HEK293 (cell line): ENCODE measurements around the gene TTC7B.

Experiments used
- EGR2 ChIP-seq: fragments of 450-650 bp; formaldehyde crosslinking; IDR thresholded peaks from 2 replicates; pipeline ENCODE4 v1.5.1; 2016; ENCODE audit warnings: low read depth, missing biosample characterization, missing genetic modification characterization
- HOXC10 ChIP-seq: sonication (generic); formaldehyde crosslinking; IDR thresholded peaks from 2 replicates; pipeline ENCODE4 v1.8.1; 2023; ENCODE audit warnings: mild to moderate bottlenecking, missing genetic modification reagents
- MZF1 ChIP-seq: fragments of 450-650 bp; formaldehyde crosslinking; IDR thresholded peaks from 2 replicates; pipeline ENCODE4 v1.5.1; 2017; ENCODE audit warnings: missing biosample characterization, missing genetic modification characterization, borderline replicate concordance
- OSR2 ChIP-seq: fragments of 450-650 bp; formaldehyde crosslinking; IDR thresholded peaks from 2 replicates; pipeline ENCODE4 v1.5.1; 2016; ENCODE audit warnings: missing biosample characterization, missing genetic modification characterization
- SCRT1 ChIP-seq: fragments of 450-650 bp; formaldehyde crosslinking; IDR thresholded peaks from 2 replicates; pipeline ENCODE4 v1.5.1; 2016; ENCODE audit warnings: missing biosample characterization, missing genetic modification characterization, borderline replicate concordance
- SCRT2 ChIP-seq: fragments of 450-650 bp; formaldehyde crosslinking; IDR thresholded peaks from 2 replicates; pipeline ENCODE4 v1.5.1; 2016; ENCODE audit warnings: missing biosample characterization, missing genetic modification characterization
- SP3 ChIP-seq: fragments of 450-650 bp; formaldehyde crosslinking; IDR thresholded peaks from 2 replicates; pipeline ENCODE4 v1.5.1; 2016; ENCODE audit warnings: missing biosample characterization, missing genetic modification characterization
- ZBTB8A ChIP-seq: fragments of 450-650 bp; formaldehyde crosslinking; IDR thresholded peaks from 2 replicates; pipeline ENCODE4 v1.5.1; 2016; ENCODE audit warnings: missing biosample characterization, missing genetic modification characterization
- ZIC2 ChIP-seq: fragments of 450-650 bp; formaldehyde crosslinking; IDR thresholded peaks from 2 replicates; pipeline ENCODE4 v1.5.1; 2016; ENCODE audit warnings: missing biosample characterization, missing genetic modification characterization
- ZNF354C ChIP-seq: fragments of 450-650 bp; formaldehyde crosslinking; IDR thresholded peaks from 2 replicates; pipeline ENCODE4 v1.5.1; 2016; ENCODE audit warnings: missing biosample characterization, missing genetic modification characterization, low read depth, borderline replicate concordance
- ZNF366 ChIP-seq: fragments of 450-650 bp; formaldehyde crosslinking; conservative IDR thresholded peaks from 2 replicates; pipeline ENCODE4 v1.5.1; 2016; ENCODE audit warnings: missing biosample characterization, missing genetic modification characterization
- ZNF416 ChIP-seq: fragments of 450-650 bp; formaldehyde crosslinking; IDR thresholded peaks from 2 replicates; pipeline ENCODE4 v1.5.1; 2016; ENCODE audit warnings: missing biosample characterization, missing genetic modification characterization
- ZNF571 ChIP-seq: fragments of 450-650 bp; formaldehyde crosslinking; IDR thresholded peaks from 2 replicates; pipeline ENCODE4 v1.5.0; 2017; ENCODE audit warnings: missing biosample characterization, missing genetic modification characterization
- ZNF624 ChIP-seq: fragments of 450-650 bp; formaldehyde crosslinking; IDR thresholded peaks from 2 replicates; pipeline ENCODE4 v1.5.1; 2017; ENCODE audit warnings: missing biosample characterization, missing genetic modification characterization
- ZNF701 ChIP-seq: fragments of 450-650 bp; formaldehyde crosslinking; IDR thresholded peaks from 2 replicates; pipeline ENCODE4 v1.5.1; 2016; ENCODE audit warnings: missing biosample characterization, missing genetic modification characterization
- ZNF747 ChIP-seq: fragments of 450-650 bp; formaldehyde crosslinking; IDR thresholded peaks from 2 replicates; pipeline ENCODE4 v1.5.1; 2016; ENCODE audit warnings: missing biosample characterization, missing genetic modification characterization
- ZSCAN23 ChIP-seq: fragments of 450-650 bp; formaldehyde crosslinking; IDR thresholded peaks from 2 replicates; pipeline ENCODE4 v1.5.1; 2016; ENCODE audit warnings: missing biosample characterization, missing genetic modification characterization
- ZSCAN30 ChIP-seq: fragments of 450-650 bp; IDR thresholded peaks from 2 replicates; pipeline ENCODE4 v1.5.1; 2018; ENCODE audit warnings: missing biosample characterization, mild to moderate bottlenecking, missing genetic modification characterization, moderate library complexity
- TF ChIP-seq, protein P1 (sequence below): fragments of 450-650 bp; formaldehyde crosslinking; IDR thresholded peaks from 2 replicates; pipeline ENCODE4 v1.5.1; 2016; ENCODE audit warnings: missing biosample characterization, missing genetic modification characterization, low read depth
- TF ChIP-seq, protein P2 (sequence below): fragments of 450-650 bp; formaldehyde crosslinking; IDR thresholded peaks from 2 replicates; pipeline ENCODE4 v1.5.1; 2016; ENCODE audit warnings: missing biosample characterization, missing genetic modification characterization
- TF ChIP-seq, protein P3 (sequence below): fragments of 450-650 bp; formaldehyde crosslinking; IDR thresholded peaks from 2 replicates; pipeline ENCODE4; 2016; ENCODE audit warnings: missing biosample characterization, missing genetic modification characterization
- TF ChIP-seq, protein P4 (sequence below): fragments of 450-650 bp; formaldehyde crosslinking; IDR thresholded peaks from 2 replicates; pipeline ENCODE4 v1.5.1; 2016; ENCODE audit warnings: missing biosample characterization, missing genetic modification characterization
- TF ChIP-seq, protein P5 (sequence below): fragments of 450-650 bp; formaldehyde crosslinking; IDR thresholded peaks from 2 replicates; pipeline ENCODE4 v1.5.1; 2016; ENCODE audit warnings: missing biosample characterization, missing genetic modification characterization
- TF ChIP-seq, protein P6 (sequence below): fragments of 450-650 bp; formaldehyde crosslinking; IDR thresholded peaks from 2 replicates; pipeline ENCODE4 v1.5.1; 2016; ENCODE audit warnings: missing biosample characterization, missing genetic modification characterization
- TF ChIP-seq, protein P7 (sequence below): fragments of 450-650 bp; formaldehyde crosslinking; IDR thresholded peaks from 2 replicates; pipeline ENCODE4 v1.5.1; 2016; ENCODE audit warnings: missing biosample characterization, missing genetic modification characterization
- TF ChIP-seq, protein P8 (sequence below): fragments of 450-650 bp; formaldehyde crosslinking; IDR thresholded peaks from 2 replicates; pipeline ENCODE4 v1.5.1; 2016; ENCODE audit warnings: missing biosample characterization, missing genetic modification characterization

TTC7B gene

DNA sequence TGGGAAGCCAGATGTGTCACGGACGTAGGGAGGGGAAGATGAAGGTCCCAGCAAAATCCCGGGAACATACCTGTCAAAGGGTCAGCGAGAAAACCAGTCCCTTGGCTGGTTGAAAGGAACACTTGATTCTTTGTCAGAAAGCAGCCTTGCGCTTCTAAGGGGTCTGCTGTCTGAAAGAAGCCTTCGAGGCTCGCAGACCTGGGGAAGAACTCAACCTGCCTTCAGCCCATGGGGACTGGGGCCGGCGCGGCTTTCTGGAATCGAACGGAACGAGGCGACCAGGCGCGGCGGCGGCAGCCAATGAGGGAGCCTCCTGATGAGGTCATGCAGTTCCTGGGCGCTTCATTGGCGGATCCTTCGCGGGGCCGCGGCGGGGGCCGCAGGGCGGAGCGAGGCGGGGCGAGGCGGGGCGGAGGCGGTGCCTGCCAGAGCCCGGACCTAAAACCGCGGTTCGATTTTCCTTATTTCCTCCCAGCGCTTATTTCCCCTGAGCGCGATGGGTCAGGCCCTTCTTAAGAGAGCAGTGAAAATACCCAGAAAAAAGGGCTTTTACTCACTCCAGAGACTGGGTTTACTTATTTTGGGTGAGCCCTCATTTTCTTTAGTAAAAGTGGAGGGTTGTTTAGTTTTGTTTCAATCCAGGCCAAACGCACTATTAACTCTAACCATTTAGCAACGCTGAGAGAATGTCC, 11.8 kb upstream of the TTC7B start (continued):
- TF ChIP-seq ZIC2: peak; percentile 27
- TF ChIP-seq SP3 (tag by site-specific recombination): peak; percentile 94
- TF ChIP-seq ZNF366 (tag by site-specific recombination): no peak
- TF ChIP-seq, protein P1, sequence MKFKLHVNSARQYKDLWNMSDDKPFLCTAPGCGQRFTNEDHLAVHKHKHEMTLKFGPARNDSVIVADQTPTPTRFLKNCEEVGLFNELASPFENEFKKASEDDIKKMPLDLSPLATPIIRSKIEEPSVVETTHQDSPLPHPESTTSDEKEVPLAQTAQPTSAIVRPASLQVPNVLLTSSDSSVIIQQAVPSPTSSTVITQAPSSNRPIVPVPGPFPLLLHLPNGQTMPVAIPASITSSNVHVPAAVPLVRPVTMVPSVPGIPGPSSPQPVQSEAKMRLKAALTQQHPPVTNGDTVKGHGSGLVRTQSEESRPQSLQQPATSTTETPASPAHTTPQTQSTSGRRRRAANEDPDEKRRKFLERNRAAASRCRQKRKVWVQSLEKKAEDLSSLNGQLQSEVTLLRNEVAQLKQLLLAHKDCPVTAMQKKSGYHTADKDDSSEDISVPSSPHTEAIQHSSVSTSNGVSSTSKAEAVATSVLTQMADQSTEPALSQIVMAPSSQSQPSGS (tag by site-specific recombination): peak; percentile 93
- TF ChIP-seq EGR2 (tag by site-specific recombination): peak; percentile 67; the same call in 1 of the 2 replicates
- TF ChIP-seq, protein P2, sequence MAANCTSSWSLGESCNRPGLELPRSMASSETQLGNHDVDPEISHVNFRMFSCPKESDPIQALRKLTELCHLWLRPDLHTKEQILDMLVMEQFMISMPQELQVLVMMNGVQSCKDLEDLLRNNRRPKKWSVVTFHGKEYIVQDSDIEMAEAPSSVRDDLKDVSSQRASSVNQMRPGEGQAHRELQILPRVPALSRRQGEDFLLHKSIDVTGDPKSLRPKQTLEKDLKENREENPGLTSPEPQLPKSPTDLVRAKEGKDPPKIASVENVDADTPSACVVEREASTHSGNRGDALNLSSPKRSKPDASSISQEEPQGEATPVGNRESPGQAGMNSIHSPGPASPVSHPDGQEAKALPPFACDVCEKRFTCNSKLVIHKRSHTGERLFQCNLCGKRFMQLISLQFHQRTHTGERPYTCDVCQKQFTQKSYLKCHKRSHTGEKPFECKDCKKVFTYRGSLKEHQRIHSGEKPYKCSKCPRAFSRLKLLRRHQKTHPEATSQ (tag by site-specific recombination): no peak; the same call in 1 of the 2 replicates
- no peak for TF ChIP-seq HOXC10 (CRISPR knock-in tag)
- no peak for TF ChIP-seq SCRT1 (tag by site-specific recombination)
- TF ChIP-seq ZNF624 (tag by site-specific recombination): no peak
- TF ChIP-seq, protein P3, sequence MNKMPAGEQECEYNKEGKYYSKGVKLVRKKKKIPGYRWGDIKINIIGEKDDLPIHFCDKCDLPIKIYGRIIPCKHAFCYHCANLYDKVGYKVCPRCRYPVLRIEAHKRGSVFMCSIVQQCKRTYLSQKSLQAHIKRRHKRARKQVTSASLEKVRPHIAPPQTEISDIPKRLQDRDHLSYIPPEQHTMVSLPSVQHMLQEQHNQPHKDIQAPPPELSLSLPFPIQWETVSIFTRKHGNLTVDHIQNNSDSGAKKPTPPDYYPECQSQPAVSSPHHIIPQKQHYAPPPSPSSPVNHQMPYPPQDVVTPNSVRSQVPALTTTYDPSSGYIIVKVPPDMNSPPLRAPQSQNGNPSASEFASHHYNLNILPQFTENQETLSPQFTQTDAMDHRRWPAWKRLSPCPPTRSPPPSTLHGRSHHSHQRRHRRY: no peak
- peak; percentile 57; the same call in 1 of the 2 replicates for TF ChIP-seq MZF1 (tag by site-specific recombination)
- no peak for TF ChIP-seq ZNF747 (tag by site-specific recombination)
- peak; percentile 64 for TF ChIP-seq ZSCAN30
- TF ChIP-seq, protein P4, sequence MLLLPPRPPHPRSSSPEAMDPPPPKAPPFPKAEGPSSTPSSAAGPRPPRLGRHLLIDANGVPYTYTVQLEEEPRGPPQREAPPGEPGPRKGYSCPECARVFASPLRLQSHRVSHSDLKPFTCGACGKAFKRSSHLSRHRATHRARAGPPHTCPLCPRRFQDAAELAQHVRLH (tag by site-specific recombination): no peak
- TF ChIP-seq, protein P5, sequence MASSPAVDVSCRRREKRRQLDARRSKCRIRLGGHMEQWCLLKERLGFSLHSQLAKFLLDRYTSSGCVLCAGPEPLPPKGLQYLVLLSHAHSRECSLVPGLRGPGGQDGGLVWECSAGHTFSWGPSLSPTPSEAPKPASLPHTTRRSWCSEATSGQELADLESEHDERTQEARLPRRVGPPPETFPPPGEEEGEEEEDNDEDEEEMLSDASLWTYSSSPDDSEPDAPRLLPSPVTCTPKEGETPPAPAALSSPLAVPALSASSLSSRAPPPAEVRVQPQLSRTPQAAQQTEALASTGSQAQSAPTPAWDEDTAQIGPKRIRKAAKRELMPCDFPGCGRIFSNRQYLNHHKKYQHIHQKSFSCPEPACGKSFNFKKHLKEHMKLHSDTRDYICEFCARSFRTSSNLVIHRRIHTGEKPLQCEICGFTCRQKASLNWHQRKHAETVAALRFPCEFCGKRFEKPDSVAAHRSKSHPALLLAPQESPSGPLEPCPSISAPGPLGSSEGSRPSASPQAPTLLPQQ: peak; percentile 88
- 0 out of 2 replicates have a peak, but pooled peaks have one; percentile 22 for TF ChIP-seq ZSCAN23 (tag by site-specific recombination)
- TF ChIP-seq, protein P6, sequence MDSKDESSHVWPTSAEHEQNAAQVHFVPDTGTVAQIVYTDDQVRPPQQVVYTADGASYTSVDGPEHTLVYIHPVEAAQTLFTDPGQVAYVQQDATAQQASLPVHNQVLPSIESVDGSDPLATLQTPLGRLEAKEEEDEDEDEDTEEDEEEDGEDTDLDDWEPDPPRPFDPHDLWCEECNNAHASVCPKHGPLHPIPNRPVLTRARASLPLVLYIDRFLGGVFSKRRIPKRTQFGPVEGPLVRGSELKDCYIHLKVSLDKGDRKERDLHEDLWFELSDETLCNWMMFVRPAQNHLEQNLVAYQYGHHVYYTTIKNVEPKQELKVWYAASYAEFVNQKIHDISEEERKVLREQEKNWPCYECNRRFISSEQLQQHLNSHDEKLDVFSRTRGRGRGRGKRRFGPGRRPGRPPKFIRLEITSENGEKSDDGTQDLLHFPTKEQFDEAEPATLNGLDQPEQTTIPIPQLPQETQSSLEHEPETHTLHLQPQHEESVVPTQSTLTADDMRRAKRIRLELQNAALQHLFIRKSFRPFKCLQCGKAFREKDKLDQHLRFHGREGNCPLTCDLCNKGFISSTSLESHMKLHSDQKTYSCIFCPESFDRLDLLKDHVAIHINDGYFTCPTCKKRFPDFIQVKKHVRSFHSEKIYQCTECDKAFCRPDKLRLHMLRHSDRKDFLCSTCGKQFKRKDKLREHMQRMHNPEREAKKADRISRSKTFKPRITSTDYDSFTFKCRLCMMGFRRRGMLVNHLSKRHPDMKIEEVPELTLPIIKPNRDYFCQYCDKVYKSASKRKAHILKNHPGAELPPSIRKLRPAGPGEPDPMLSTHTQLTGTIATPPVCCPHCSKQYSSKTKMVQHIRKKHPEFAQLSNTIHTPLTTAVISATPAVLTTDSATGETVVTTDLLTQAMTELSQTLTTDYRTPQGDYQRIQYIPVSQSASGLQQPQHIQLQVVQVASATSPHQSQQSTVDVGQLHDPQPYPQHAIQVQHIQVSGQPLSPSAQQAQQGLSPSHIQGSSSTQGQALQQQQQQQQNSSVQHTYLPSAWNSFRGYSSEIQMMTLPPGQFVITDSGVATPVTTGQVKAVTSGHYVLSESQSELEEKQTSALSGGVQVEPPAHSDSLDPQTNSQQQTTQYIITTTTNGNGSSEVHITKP (tag by site-specific recombination): peak; percentile 69
- TF ChIP-seq, protein P7, sequence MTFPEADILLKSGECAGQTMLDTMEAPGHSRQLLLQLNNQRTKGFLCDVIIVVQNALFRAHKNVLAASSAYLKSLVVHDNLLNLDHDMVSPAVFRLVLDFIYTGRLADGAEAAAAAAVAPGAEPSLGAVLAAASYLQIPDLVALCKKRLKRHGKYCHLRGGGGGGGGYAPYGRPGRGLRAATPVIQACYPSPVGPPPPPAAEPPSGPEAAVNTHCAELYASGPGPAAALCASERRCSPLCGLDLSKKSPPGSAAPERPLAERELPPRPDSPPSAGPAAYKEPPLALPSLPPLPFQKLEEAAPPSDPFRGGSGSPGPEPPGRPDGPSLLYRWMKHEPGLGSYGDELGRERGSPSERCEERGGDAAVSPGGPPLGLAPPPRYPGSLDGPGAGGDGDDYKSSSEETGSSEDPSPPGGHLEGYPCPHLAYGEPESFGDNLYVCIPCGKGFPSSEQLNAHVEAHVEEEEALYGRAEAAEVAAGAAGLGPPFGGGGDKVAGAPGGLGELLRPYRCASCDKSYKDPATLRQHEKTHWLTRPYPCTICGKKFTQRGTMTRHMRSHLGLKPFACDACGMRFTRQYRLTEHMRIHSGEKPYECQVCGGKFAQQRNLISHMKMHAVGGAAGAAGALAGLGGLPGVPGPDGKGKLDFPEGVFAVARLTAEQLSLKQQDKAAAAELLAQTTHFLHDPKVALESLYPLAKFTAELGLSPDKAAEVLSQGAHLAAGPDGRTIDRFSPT: no peak
- TF ChIP-seq ZNF571: no peak
- no peak for TF ChIP-seq OSR2 (tag by site-specific recombination)
- TF ChIP-seq ZNF354C (tag by site-specific recombination): no peak
- TF ChIP-seq ZNF701 (tag by site-specific recombination): no peak
- TF ChIP-seq, protein P8, sequence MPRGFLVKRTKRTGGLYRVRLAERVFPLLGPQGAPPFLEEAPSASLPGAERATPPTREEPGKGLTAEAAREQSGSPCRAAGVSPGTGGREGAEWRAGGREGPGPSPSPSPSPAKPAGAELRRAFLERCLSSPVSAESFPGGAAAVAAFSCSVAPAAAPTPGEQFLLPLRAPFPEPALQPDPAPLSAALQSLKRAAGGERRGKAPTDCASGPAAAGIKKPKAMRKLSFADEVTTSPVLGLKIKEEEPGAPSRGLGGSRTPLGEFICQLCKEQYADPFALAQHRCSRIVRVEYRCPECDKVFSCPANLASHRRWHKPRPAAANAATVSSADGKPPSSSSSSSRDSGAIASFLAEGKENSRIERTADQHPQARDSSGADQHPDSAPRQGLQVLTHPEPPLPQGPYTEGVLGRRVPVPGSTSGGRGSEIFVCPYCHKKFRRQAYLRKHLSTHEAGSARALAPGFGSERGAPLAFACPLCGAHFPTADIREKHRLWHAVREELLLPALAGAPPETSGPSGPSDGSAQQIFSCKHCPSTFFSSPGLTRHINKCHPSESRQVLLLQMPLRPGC (tag by site-specific recombination): peak; percentile 40; the same call in 1 of the 2 replicates
- TF ChIP-seq ZBTB8A (tag by site-specific recombination): peak; percentile 69
- TF ChIP-seq ZNF416 (tag by site-specific recombination): no peak
- no peak for TF ChIP-seq SCRT2 (tag by site-specific recombination)
